Measurements from ENCODE around the gene SERPINA3. TPM values are rescaled to one million over a fixed set of nuclear protein-coding genes. Genes with fewer than 3 reads are reported as not detected.
A peak's percentile ranks its signal among the peaks of the same experiment; 100 is the strongest.

SERPINA3 gene
- total and polyA plus RNA-seq, 8 donors, result 1,011 to 4,136 (median 2,518) TPM

GRCh38 chr14:94611179-94611578, 1.0 kb upstream of the SERPINA3 start:
- Histone ChIP-seq H3K36me3 (no peaks in the 10 kb centered on the region), H3K9me3 (no peaks in the 10 kb centered on the region), H3K4me3 (no peak overlapping the region), H3K4me1 (peaks cover 9 to 17% (median 17%) of the 10 kb centered on the region in 3 donors), H3K27me3 (no peaks in the 10 kb centered on the region), H3K27ac (peak overlapping the region in 3 of 4 donors; percentile 34 to 87 (median 78))
- intact Hi-C loops (cut with DNase I), result no loop called here
- no peak for TF ChIP-seq CTCF (IDR thresholded peaks at IDR 0.05)
- no peak for FAIRE-seq
- 92 to 95% methylated on average over 5 of the region's 5 CpGs for WGBS, 2 donors
- no peak for ATAC-seq
- no peak for DNase-seq

GRCh38 chr14:94612580-94613554, 676 bp downstream of the SERPINA3 start:
- intact Hi-C loops (cut with DNase I), result no loop called here
- Histone ChIP-seq H3K9me3 (no peaks in the 10 kb centered on the region), H3K4me3 (peak overlapping the region; percentile 24 to 57 (median 36)), H3K36me3 (peaks cover 0 to 6% (median 0%) of the 10 kb centered on the region in 3 donors), H3K27me3 (no peaks in the 10 kb centered on the region), H3K4me1 (peaks cover 9 to 17% (median 15%) of the 10 kb centered on the region in 3 donors), H3K27ac (peak overlapping the region; percentile 34 to 87 (median 62))
- DNase-seq (peak in 1 of 6 donors; percentile 32), ATAC-seq (peak; percentile 2 to 33 (median 26)), FAIRE-seq (no peak)
- 34 to 41% methylated on average over 9 of the region's 9 CpGs for WGBS, 2 donors
- no peak for TF ChIP-seq CTCF (IDR thresholded peaks at IDR 0.05)

- Histone ChIP-seq H3K9me3 (no peaks in the 10 kb centered on the region), H3K4me3 (peak overlapping the region; percentile 24 to 57 (median 36)), H3K36me3 (peaks cover 0 to 16% (median 6%) of the 10 kb centered on the region in 3 donors), H3K27me3 (no peaks in the 10 kb centered on the region), H3K4me1 (peaks cover 9 to 17% (median 15%) of the 10 kb centered on the region in 3 donors), H3K27ac (peak overlapping the region in 3 of 4 donors; percentile 22 to 87 (median 78))
- intact Hi-C loops (cut with DNase I), result no loop called here
- DNase-seq (no peak), FAIRE-seq (no peak), ATAC-seq (peak in 1 of 4 donors; percentile 3)
- WGBS, 2 donors, result 84 to 86% methylated on average over 19 to 20 of the region's 20 CpGs
- no peak for TF ChIP-seq CTCF (IDR thresholded peaks at IDR 0.05)
Measured at GRCh38 chr14:94613720-94614644, 1.8 kb downstream of the SERPINA3 start.

GRCh38 chr14:94614802-94615201, 2.6 kb downstream of the SERPINA3 start:
- no peak for FAIRE-seq
- 94 to 96% methylated on average over 7 of the region's 7 CpGs for WGBS, 2 donors
- no peaks in the 10 kb centered on the region for H3K9me3 ChIP-seq
- no peaks in the 10 kb centered on the region for H3K27me3 ChIP-seq
- intact Hi-C loops (cut with DNase I), result no loop called here
- TF ChIP-seq CTCF (IDR thresholded peaks at IDR 0.05), result no peak
- peaks cover 3 to 24% (median 8%) of the 10 kb centered on the region in 3 donors for H3K36me3 ChIP-seq
- peak overlapping the region in 2 of 4 donors; percentile 78 to 87 for H3K27ac ChIP-seq
- ATAC-seq, result no peak
- peaks cover 9 to 18% (median 17%) of the 10 kb centered on the region in 3 donors for H3K4me1 ChIP-seq
- DNase-seq, result no peak
- H3K4me3 ChIP-seq, result peak overlapping the region; percentile 24 to 57 (median 36)

All from pancreas (tissue), 10 donors.